Endodermal cell (in vitro differentiated cells): ENCODE data around the gene CMSS1. TPM values are rescaled to one million over a fixed set of nuclear protein-coding genes. Genes with fewer than 3 reads are reported as not detected.

ENCODE experiments used
- DNase-seq: peaks from one replicate; pipeline ENCODE4 v3.0.0-alpha.2; 2017
- H3K27ac ChIP-seq: 2 replicates; pipeline ENCODE4 v1.5.1; 2013; ENCODE audit warnings: mild to moderate bottlenecking, low read depth, low read length, moderate library complexity
- H3K27me3 ChIP-seq: 2 replicates; pipeline ENCODE4 v1.6.1; 2013; ENCODE audit warnings: mild to moderate bottlenecking, low read length, moderate library complexity; ENCODE audit not compliant: insufficient read depth, control insufficient read depth, poor library complexity, severe bottlenecking
- H3K36me3 ChIP-seq: 2 replicates; pipeline ENCODE4 v1.7.0; 2013; ENCODE audit warnings: mild to moderate bottlenecking, low read length, moderate library complexity; ENCODE audit not compliant: control insufficient read depth, insufficient read depth
- H3K4me1 ChIP-seq: one replicate; pipeline ENCODE4 v1.7.0; 2013; ENCODE audit warnings: low read length; ENCODE audit not compliant: control insufficient read depth, insufficient read depth
- H3K4me3 ChIP-seq: 2 replicates; pipeline ENCODE4 v1.5.1; 2013; ENCODE audit warnings: mild to moderate bottlenecking, low read length, moderate library complexity
- H3K9ac ChIP-seq: 2 replicates; pipeline ENCODE4 v1.6.1; 2013; ENCODE audit warnings: mild to moderate bottlenecking, low read length, moderate library complexity; ENCODE audit not compliant: poor library complexity, severe bottlenecking; ENCODE audit errors: extremely low read depth
- H3K9me3 ChIP-seq: 2 replicates; pipeline ENCODE4 v1.6.1; 2013; ENCODE audit warnings: mild to moderate bottlenecking, low read length, moderate library complexity; ENCODE audit not compliant: control insufficient read depth
- H3K27ac Mint-ChIP-seq: 2 replicates; pipeline ENCODE4 v1.8.0; 2020; ENCODE audit warnings: mixed read lengths
- H3K27me3 Mint-ChIP-seq: 2 replicates; pipeline ENCODE4 v1.8.0; 2021; ENCODE audit warnings: mild to moderate bottlenecking, mixed read lengths; ENCODE audit not compliant: insufficient read depth
- H3K36me3 Mint-ChIP-seq: 2 replicates; pipeline ENCODE4 v1.8.0; 2020; ENCODE audit warnings: low read depth, mixed read lengths
- H3K4me1 Mint-ChIP-seq: 2 replicates; pipeline ENCODE4 v1.8.0; 2020; ENCODE audit warnings: mixed read lengths
- H3K4me3 Mint-ChIP-seq: 2 replicates; pipeline ENCODE4 v1.8.0; 2020; ENCODE audit warnings: mild to moderate bottlenecking, moderate library complexity, mixed read lengths
- H3K9me3 Mint-ChIP-seq: 2 replicates; pipeline ENCODE4 v1.8.0; 2020; ENCODE audit warnings: mild to moderate bottlenecking, mixed read lengths
- WGBS, 2 experiments: methylation state at CpG; one replicate each; pipeline versions ENCODE4 v1.1.5 to v1.1.7; 2013; ENCODE audit warnings: missing lambda C conversion rate in 2 of 2, mixed read lengths in 1 of 2; ENCODE audit not compliant: insufficient coverage in 1 of 2, insufficient read length in 1 of 2; 5-methylcytosine and 5-hydroxymethylcytosine counted together
- total RNA-seq, 2 donors: library from RNA; stranded (reverse); fragmentation: NEBNext Ultra II Directional in 1 of 2; extraction: Animal tissue kit (Norgen Biotek cat#: 25700) in 1 of 2; gene quantifications; 2 replicates in 1 of 2; 3 replicates in 1 of 2; pipeline ENCODE4 v1.2.1, GENCODE V29; 2021
- TF ChIP-seq, protein P1 (sequence below): fragments of 200-600 bp; sonication (generic); conservative IDR thresholded peaks from 2 replicates; pipeline ENCODE4 v1.5.0; 2021; ENCODE audit warnings: antibody characterized with exemption, mild to moderate bottlenecking

Gene CMSS1
- total RNA-seq, 2 donors from 2014 or later = 48.5 to 50.8 TPM

- H3K9me3 Mint-ChIP-seq = no peaks in the 10 kb centered on the region
- H3K9ac ChIP-seq = no peak overlapping the region
- H3K4me3 ChIP-seq = no peak overlapping the region
- H3K36me3 Mint-ChIP-seq = no peaks in the 10 kb centered on the region
- no peaks in the 10 kb centered on the region for H3K9me3 ChIP-seq
- no peaks in the 10 kb centered on the region for H3K36me3 ChIP-seq
- H3K27ac ChIP-seq = no peak overlapping the region
- WGBS, 2 experiments = 9 to 29% methylated on average over 4 to 5 of the region's 5 CpGs
- no peak overlapping the region for H3K27ac Mint-ChIP-seq
- no peaks in the 10 kb centered on the region for H3K27me3 ChIP-seq
- no peaks in the 10 kb centered on the region for H3K27me3 Mint-ChIP-seq
- no peak overlapping the region for H3K4me3 Mint-ChIP-seq
- TF ChIP-seq, protein P1, sequence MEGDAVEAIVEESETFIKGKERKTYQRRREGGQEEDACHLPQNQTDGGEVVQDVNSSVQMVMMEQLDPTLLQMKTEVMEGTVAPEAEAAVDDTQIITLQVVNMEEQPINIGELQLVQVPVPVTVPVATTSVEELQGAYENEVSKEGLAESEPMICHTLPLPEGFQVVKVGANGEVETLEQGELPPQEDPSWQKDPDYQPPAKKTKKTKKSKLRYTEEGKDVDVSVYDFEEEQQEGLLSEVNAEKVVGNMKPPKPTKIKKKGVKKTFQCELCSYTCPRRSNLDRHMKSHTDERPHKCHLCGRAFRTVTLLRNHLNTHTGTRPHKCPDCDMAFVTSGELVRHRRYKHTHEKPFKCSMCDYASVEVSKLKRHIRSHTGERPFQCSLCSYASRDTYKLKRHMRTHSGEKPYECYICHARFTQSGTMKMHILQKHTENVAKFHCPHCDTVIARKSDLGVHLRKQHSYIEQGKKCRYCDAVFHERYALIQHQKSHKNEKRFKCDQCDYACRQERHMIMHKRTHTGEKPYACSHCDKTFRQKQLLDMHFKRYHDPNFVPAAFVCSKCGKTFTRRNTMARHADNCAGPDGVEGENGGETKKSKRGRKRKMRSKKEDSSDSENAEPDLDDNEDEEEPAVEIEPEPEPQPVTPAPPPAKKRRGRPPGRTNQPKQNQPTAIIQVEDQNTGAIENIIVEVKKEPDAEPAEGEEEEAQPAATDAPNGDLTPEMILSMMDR = peak; percentile 88
- H3K4me1 ChIP-seq = peaks cover 1% of the 10 kb centered on the region
- DNase-seq = peak; percentile 92
- peaks cover 7% of the 10 kb centered on the region for H3K4me1 Mint-ChIP-seq
Measured at GRCh38 chr3:100068826-100069225, 251.2 kb downstream of the CMSS1 start.

DNA sequence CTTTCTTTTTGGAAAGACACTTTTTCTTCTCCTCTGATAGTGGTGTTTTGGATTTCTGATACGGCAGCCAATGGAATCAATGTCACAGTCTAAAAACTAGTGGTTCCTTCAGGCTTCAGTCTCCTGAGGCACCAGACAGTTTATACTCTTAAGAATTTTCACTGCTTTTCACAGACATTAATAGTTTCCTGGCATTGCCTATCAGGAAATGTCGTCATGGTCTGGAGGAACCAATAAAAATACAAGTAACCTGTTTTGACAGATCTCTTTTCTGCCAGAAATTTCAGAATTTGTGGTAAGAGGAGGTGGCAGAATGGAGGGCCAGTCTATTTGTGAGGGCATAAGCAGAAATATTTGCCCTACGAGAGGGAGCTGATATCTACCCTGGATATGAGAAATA is 251.8 kb downstream of the CMSS1 start:
- Histone ChIP-seq H3K27ac (no peak overlapping the region), H3K9me3 (no peaks in the 10 kb centered on the region), H3K4me3 (no peak overlapping the region), H3K27me3 (no peaks in the 10 kb centered on the region), H3K9ac (no peak overlapping the region), H3K36me3 (no peaks in the 10 kb centered on the region), H3K4me1 (peaks cover 7% of the 10 kb centered on the region)
- H3K36me3 Mint-ChIP-seq = no peaks in the 10 kb centered on the region
- no peak overlapping the region for H3K27ac Mint-ChIP-seq
- H3K4me1 Mint-ChIP-seq = peaks cover 12% of the 10 kb centered on the region
- 80 to 96% methylated on average over 1 to 3 of the region's 3 CpGs for WGBS, 2 experiments
- no peaks in the 10 kb centered on the region for H3K9me3 Mint-ChIP-seq
- H3K4me3 Mint-ChIP-seq = no peak overlapping the region
- no peaks in the 10 kb centered on the region for H3K27me3 Mint-ChIP-seq
- no peak for DNase-seq
- TF ChIP-seq, protein P1 = no peak

- Mint-ChIP-seq H3K27me3 (no peaks in the 10 kb centered on the region), H3K4me3 (no peak overlapping the region), H3K4me1 (peaks cover 35% of the 10 kb centered on the region), H3K36me3 (no peaks in the 10 kb centered on the region), H3K27ac (no peak overlapping the region), H3K9me3 (no peaks in the 10 kb centered on the region)
- Histone ChIP-seq H3K4me1 (peaks cover 14% of the 10 kb centered on the region), H3K9ac (no peak overlapping the region), H3K9me3 (no peaks in the 10 kb centered on the region), H3K36me3 (no peaks in the 10 kb centered on the region), H3K27me3 (no peaks in the 10 kb centered on the region), H3K27ac (no peak overlapping the region), H3K4me3 (no peak overlapping the region)
- TF ChIP-seq, protein P1 = no peak
- 99% methylated on average over 3 of the region's 3 CpGs; no CpG with 5 or more reads in 1 of the 2 experiments for WGBS, 2 experiments
- DNase-seq = no peak
Measured at GRCh38 chr3:100072326-100073048, 254.8 kb downstream of the CMSS1 start.
